GM21390 (cell line): ENCODE measurements around the gene FLNB.
A peak's percentile ranks its signal among the peaks of the same experiment; 100 is the strongest.

Experiments
- ATAC-seq: cut with Tn5 transposase; IDR thresholded peaks from one replicate; pipeline ENCODE4 v1.9.1; 2021; ENCODE audit not compliant: unreplicated experiment

The FLNB gene

GRCh38 chr3:58157700-58158099, 149.5 kb downstream of the FLNB start:
- ATAC-seq, result no peak

GRCh38 chr3:58158442-58159153, 150.4 kb downstream of the FLNB start:
- no peak for ATAC-seq

- no peak for ATAC-seq
Observed at GRCh38 chr3:58160399-58160798, 152.2 kb downstream of the FLNB start.

GRCh38 chr3:58161435-58162398, 153.5 kb downstream of the FLNB start:
- no peak for ATAC-seq

- ATAC-seq, result no peak
Observed at GRCh38 chr3:58163234-58163633, 155.0 kb downstream of the FLNB start.

GRCh38 chr3:58164199-58164879, 156.1 kb downstream of the FLNB start:
- no peak for ATAC-seq

GRCh38 chr3:58164906-58165821, 156.9 kb downstream of the FLNB start:
- no peak for ATAC-seq

- ATAC-seq, result peak; percentile 73
Observed at GRCh38 chr3:58167431-58168351, 159.5 kb downstream of the FLNB start.

GRCh38 chr3:58168498-58168897, 160.3 kb downstream of the FLNB start:
- no peak for ATAC-seq

GRCh38 chr3:58169371-58169770, 161.1 kb downstream of the FLNB start:
- ATAC-seq, result no peak

GRCh38 chr3:58170376-58170775, 162.2 kb downstream of the FLNB start:
- no peak for ATAC-seq

- ATAC-seq, result no peak
Observed at GRCh38 chr3:58171126-58171525, 162.9 kb downstream of the FLNB start.

- ATAC-seq, result no peak
Observed at GRCh38 chr3:58173029-58173668, 164.9 kb downstream of the FLNB start.

GRCh38 chr3:58173669-58174398, 165.6 kb downstream of the FLNB start:
- ATAC-seq, result no peak

GRCh38 chr3:58175187-58175436, 166.9 kb downstream of the FLNB start:
- ATAC-seq, result no peak

- no peak for ATAC-seq
Observed at GRCh38 chr3:58175437-58176184, 167.4 kb downstream of the FLNB start.

- no peak for ATAC-seq
Observed at GRCh38 chr3:58176185-58176530, 167.9 kb downstream of the FLNB start.
